Esophagus squamous epithelium (tissue), 5 donors: ENCODE data around the gene HOXD8. TPM values are rescaled to one million over a fixed set of nuclear protein-coding genes. Genes with fewer than 3 reads are reported as not detected.

Experiments used
- DNase-seq: peaks from one replicate; lab custom pipeline; 2025; lab: John Stamatoyannopoulos, UW
- H3K27ac ChIP-seq, 4 donors: fragments of 200-600 bp; sonication (generic); one replicate each; pipeline ENCODE4 v1.5.1; 2016 to 2019; ENCODE audit warnings: mild to moderate bottlenecking in 1 of 4
- H3K27me3 ChIP-seq, 4 donors: fragments of 200-600 bp; sonication (generic); 1 replicate in 3 of 4; 2 replicates in 1 of 4; pipeline versions ENCODE4 v1.5.1 to v1.6.0; 2017 to 2021; ENCODE audit warnings: antibody characterized with exemption in 1 of 4
- H3K36me3 ChIP-seq, 3 donors: fragments of 200-600 bp; sonication (generic); one replicate each; pipeline ENCODE4 v1.5.1; 2016 to 2019
- H3K4me1 ChIP-seq, 3 donors: fragments of 200-600 bp; sonication (generic); one replicate each; pipeline ENCODE4 v1.5.1; 2017 to 2019
- H3K4me3 ChIP-seq, 4 donors: fragments of 200-600 bp; sonication (generic); 1 replicate in 3 of 4; 2 replicates in 1 of 4; pipeline ENCODE4 v1.5.1; 2016 to 2019; ENCODE audit warnings: mild to moderate bottlenecking in 2 of 4, moderate library complexity in 1 of 4
- H3K9me3 ChIP-seq, 3 donors: fragments of 200-600 bp; sonication (generic); one replicate each; pipeline ENCODE4 v1.5.1; 2016 to 2019
- CTCF ChIP-seq, 6 experiments: fragments of 450-650 bp in 4 of 6; fragments of 200-600 bp in 2 of 6; sonication (generic) in 2 of 6; IDR thresholded peaks; one replicate each; pipeline ENCODE4 v1.5.1; 2016 to 2019; ENCODE audit warnings: antibody characterized with exemption in 6 of 6, mild to moderate bottlenecking in 4 of 6, moderate library complexity in 4 of 6
- POLR2A ChIP-seq, 4 donors: fragments of 450-650 bp; IDR thresholded peaks; one replicate each; pipeline ENCODE4 v1.6.1; 2017; ENCODE audit warnings: antibody characterized with exemption in 4 of 4, mild to moderate bottlenecking in 4 of 4, moderate library complexity in 3 of 4
- WGBS, 2 donors: methylation state at CpG; one replicate each; pipeline ENCODE4 v1.1.5; 2018; 5-methylcytosine and 5-hydroxymethylcytosine counted together
- intact Hi-C: fragments of 100-400 bp; cut with DNase I; formaldehyde crosslinking; loops from one replicate; pipeline ENCODE4 v1.15.0; 2022
- total RNA-seq, 4 donors: library from RNA; depleted of rRNA; stranded (reverse); fragments of >200 nt; gene quantifications; one replicate each; pipeline ENCODE4 v1.1.0, GENCODE V29; 2016
- donor health status: DM: yes; HTN: yes; CAD: no.

The HOXD8 gene
- total RNA-seq, 4 donors from 2014 or later, result 1.2 to 4.6 (median 1.2) TPM; not detected in 1

DNA sequence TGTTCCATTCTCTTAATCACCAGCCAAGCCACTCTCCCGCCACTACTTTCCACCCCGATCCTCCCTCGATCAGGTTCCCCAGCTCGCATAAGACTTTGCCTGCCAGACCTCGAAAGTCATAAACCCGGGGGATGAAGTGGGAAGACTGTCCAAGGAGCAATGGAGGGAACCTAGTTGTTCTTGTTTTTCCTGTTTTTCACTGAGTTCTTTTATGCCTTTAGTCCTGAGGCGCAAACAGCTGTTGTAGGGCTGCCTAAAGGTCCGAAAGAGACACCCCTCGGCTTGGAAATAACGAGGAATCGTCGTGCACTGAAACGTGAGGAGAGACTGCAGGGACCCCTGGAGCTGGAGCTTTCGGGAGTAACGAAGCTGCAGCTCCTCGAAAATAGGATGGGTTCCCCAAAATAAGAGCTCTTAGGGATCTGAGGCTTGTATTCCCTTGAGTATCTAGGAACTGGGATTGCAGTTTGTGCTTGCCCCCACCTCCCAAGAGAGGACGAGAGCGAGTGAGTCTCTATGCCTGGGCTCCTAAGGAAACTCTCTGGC, 31.6 kb upstream of the HOXD8 start:
- H3K4me1 ChIP-seq, result peaks cover 24 to 52% (median 26%) of the 10 kb centered on the region in 3 donors
- TF ChIP-seq CTCF (IDR thresholded peaks at IDR 0.05), result no peak
- no peak for TF ChIP-seq POLR2A (IDR thresholded peaks at IDR 0.05)
- WGBS, 2 donors, result 1 to 3% methylated on average over 14 to 15 of the region's 18 CpGs
- intact Hi-C loops, result loop anchor here (10.0 kb wide), 1 partner anchor 413 kb away; no protein-coding TSS in a partner anchor
- H3K27me3 ChIP-seq, result peaks cover 51 to 100% (median 86%) of the 10 kb centered on the region in 4 donors
- H3K9me3 ChIP-seq, result no peaks in the 10 kb centered on the region
- no peak overlapping the region for H3K27ac ChIP-seq
- H3K36me3 ChIP-seq, result no peaks in the 10 kb centered on the region
- peak overlapping the region in 3 of 4 donors; percentile 28 to 63 (median 40) for H3K4me3 ChIP-seq
- DNase-seq, result no peak

DNA sequence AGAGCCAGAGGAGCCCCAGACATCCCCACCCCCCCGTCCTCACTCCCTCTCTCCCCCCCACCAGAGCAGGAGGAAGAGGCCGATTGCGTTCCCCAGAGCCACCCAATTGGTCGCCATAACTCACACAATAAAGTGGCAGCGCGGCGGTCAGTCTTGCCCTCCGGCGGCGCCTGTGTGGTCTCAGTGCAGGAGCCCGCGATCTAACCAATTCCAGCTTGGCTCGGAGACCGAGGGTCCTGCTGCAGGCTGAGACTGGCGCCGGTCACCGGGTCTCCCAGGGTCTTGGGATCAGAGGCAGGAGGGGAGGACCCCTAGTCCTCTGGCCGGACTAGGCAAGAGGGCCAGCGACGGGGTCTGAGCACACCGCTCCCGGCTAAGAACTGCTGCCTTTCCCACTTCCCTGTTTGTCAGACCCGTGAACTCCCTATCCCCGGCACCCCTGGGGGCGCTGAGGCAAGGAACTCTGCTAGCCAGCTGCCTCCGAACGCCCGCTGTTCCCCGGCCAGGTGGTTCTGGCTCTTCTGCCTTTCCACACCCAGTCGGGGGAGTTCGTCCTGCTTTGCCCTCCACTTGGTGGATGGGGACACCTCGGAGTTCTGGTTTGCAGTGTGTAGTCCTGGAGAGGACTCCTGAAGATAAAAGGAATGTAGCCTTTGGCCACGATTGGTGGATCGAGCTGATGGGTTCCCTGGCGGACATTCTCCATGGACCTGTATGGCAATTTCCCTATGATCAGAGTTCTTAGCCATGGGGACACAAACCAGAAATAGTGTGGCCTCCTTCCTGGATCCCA, 30.9 kb upstream of the HOXD8 start:
- intact Hi-C loops, result loop anchor here (10.0 kb wide), 1 partner anchor 414 kb away; no protein-coding TSS in a partner anchor
- no peak overlapping the region for H3K27ac ChIP-seq
- H3K4me3 ChIP-seq, result no peak overlapping the region
- H3K36me3 ChIP-seq, result no peaks in the 10 kb centered on the region
- TF ChIP-seq CTCF (IDR thresholded peaks at IDR 0.05) (no peak), POLR2A (IDR thresholded peaks at IDR 0.05) (no peak)
- no peak for DNase-seq
- peaks cover 45 to 100% (median 85%) of the 10 kb centered on the region in 4 donors for H3K27me3 ChIP-seq
- peaks cover 17 to 46% (median 20%) of the 10 kb centered on the region in 3 donors for H3K4me1 ChIP-seq
- no peaks in the 10 kb centered on the region for H3K9me3 ChIP-seq
- 5 to 13% methylated on average over 5 to 19 of the region's 35 CpGs for WGBS, 2 donors

DNA sequence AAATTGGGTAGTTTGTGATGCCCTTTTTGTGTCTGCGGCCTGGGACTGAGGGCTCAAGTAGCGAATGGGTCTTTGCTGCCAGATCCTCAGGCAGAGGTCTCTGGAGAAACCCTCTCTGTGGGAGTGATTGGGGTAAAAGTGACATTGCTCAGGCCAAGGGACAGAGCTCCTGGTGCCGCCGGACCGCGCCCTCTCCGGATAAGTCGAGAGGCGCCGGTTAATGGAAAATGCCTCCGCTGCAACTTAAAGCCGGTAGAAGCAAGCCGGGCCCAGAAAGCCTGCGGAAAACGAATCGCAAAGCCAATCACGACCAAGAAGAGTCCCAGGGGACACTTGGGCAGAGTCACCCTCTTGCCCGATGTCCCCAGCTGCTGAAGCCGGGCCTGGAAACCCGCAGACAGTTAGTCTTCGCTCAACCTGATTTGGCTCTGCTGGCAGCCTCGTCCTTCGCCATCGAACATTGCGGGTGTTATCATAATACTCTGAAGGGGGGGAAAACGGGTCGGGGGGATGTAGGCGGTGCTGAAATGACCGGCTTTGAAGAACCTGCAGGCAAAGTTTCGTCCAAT, 30.3 kb upstream of the HOXD8 start:
- Histone ChIP-seq H3K4me1 (peaks cover 17 to 48% (median 24%) of the 10 kb centered on the region in 3 donors), H3K9me3 (no peaks in the 10 kb centered on the region), H3K27me3 (peaks cover 51 to 100% (median 86%) of the 10 kb centered on the region in 4 donors), H3K27ac (no peak overlapping the region), H3K4me3 (no peak overlapping the region), H3K36me3 (no peaks in the 10 kb centered on the region)
- intact Hi-C loops, result loop anchor here (10.0 kb wide), 1 partner anchor 414 kb away; no protein-coding TSS in a partner anchor
- DNase-seq, result no peak
- 4 to 22% methylated on average over 13 to 20 of the region's 30 CpGs for WGBS, 2 donors
- TF ChIP-seq CTCF (IDR thresholded peaks at IDR 0.05) (no peak), POLR2A (IDR thresholded peaks at IDR 0.05) (no peak)

DNA sequence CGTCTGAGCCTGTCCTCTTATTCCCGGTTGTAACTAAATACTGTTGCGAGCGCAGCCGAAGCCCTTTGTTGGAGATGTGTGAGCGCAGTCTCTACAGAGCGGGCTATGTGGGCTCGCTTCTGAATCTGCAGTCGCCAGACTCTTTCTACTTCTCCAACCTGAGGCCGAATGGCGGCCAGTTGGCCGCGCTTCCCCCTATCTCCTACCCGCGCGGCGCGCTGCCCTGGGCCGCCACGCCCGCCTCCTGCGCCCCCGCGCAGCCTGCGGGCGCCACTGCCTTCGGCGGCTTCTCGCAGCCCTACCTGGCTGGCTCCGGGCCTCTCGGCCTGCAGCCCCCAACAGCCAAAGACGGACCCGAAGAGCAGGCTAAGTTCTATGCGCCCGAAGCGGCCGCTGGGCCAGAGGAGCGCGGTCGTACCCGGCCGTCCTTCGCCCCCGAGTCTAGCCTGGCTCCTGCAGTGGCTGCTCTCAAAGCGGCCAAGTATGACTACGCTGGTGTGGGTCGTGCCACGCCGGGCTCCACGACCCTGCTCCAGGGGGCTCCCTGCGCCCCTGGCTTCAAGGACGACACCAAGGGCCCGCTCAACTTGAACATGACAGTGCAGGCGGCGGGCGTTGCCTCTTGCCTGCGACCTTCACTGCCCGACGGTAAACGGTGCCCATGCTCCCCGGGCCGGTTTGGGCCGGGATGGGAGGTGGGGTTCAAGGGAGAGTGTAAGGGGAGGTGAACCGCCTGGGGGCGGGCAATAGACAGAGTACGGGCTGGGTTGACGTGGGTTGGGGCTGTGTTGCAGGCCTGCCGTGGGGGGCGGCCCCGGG, 29.6 kb upstream of the HOXD8 start, which contains the start of gene HOXD12:
Gene HOXD12, plus strand, starts transcription at position 68 of the 819 bp plus-strand sequence. Its CDS starts 7 bp downstream, at position 75.
- no peak within 1 kb of the TSS for H3K4me3 ChIP-seq
- intact Hi-C loops, result loop anchor here (10.0 kb wide), 1 partner anchor 415 kb away; no protein-coding TSS in a partner anchor
- H3K27ac ChIP-seq, result no peak within 1 kb of the TSS
- peaks cover 49 to 100% (median 85%) of the 10 kb centered on the region in 4 donors for H3K27me3 ChIP-seq
- no peaks in the 10 kb centered on the region for H3K36me3 ChIP-seq
- DNase-seq, result no peak
- H3K9me3 ChIP-seq, result no peaks in the 10 kb centered on the region
- WGBS, 2 donors, result 18 to 22% methylated on average over 3 to 39 of the region's 70 CpGs
- H3K4me1 ChIP-seq, result peaks cover 24 to 55% (median 31%) of the 10 kb centered on the region in 3 donors
- no peak for TF ChIP-seq CTCF (IDR thresholded peaks at IDR 0.05)
- TF ChIP-seq POLR2A (IDR thresholded peaks at IDR 0.05), result no peak
